Measurements from ENCODE around the gene HBD. TPM values are rescaled to one million over a fixed set of nuclear protein-coding genes. Genes with fewer than 3 reads are reported as not detected.

The HBD gene
- total RNA-seq, 4 donors from 2014 or later = 4.3 TPM; not detected in 3

GRCh38 chr11:5229356-5229755, 4.9 kb downstream of the HBD start:
- intact Hi-C loops (cut with DNase I) = no loop called here
- Histone ChIP-seq H3K36me3 (no peaks in the 10 kb centered on the region), H3K9me3 (no peaks in the 10 kb centered on the region), H3K4me1 (no peaks in the 10 kb centered on the region), H3K27ac (replicated peaks in 1 of 4) (no peak overlapping the region), H3K4me3 (no peak overlapping the region), H3K27me3 (no peaks in the 10 kb centered on the region)
- 89% methylated on average over 1 of the region's 1 CpG for WGBS
- TF ChIP-seq POLR2AphosphoS5 (IDR thresholded peaks at IDR 0.05) = no peak
- TF ChIP-seq EP300 (IDR thresholded peaks at IDR 0.05) = no peak
- no peak for TF ChIP-seq POLR2A (IDR thresholded peaks at IDR 0.05; ENCODE audit: low read depth)
- no peak for DNase-seq (ENCODE audit: extremely low spot score)

GRCh38 chr11:5228124-5228523, 6.2 kb downstream of the HBD start:
- DNase-seq (ENCODE audit: extremely low spot score) = no peak
- H3K4me1 ChIP-seq = no peaks in the 10 kb centered on the region
- H3K36me3 ChIP-seq = no peaks in the 10 kb centered on the region
- intact Hi-C loops (cut with DNase I) = no loop called here
- H3K9me3 ChIP-seq = no peaks in the 10 kb centered on the region
- 63% methylated on average over 5 of the region's 5 CpGs for WGBS
- no peaks in the 10 kb centered on the region for H3K27me3 ChIP-seq
- no peak for TF ChIP-seq POLR2A (IDR thresholded peaks at IDR 0.05; ENCODE audit: low read depth)
- TF ChIP-seq EP300 (IDR thresholded peaks at IDR 0.05) = no peak
- TF ChIP-seq CTCF (IDR thresholded peaks at IDR 0.05) = no peak
- no peak for TF ChIP-seq POLR2AphosphoS5 (IDR thresholded peaks at IDR 0.05)
- no peak overlapping the region for H3K27ac ChIP-seq (replicated peaks in 1 of 4)
- H3K4me3 ChIP-seq = no peak overlapping the region

- no peak overlapping the region for H3K4me3 ChIP-seq
- 58% methylated on average over 1 of the region's 1 CpG for WGBS
- H3K9me3 ChIP-seq = no peaks in the 10 kb centered on the region
- no peaks in the 10 kb centered on the region for H3K36me3 ChIP-seq
- TF ChIP-seq POLR2A (IDR thresholded peaks at IDR 0.05; ENCODE audit: low read depth) = no peak
- TF ChIP-seq EP300 (IDR thresholded peaks at IDR 0.05) = no peak
- TF ChIP-seq POLR2AphosphoS5 (IDR thresholded peaks at IDR 0.05) = no peak
- TF ChIP-seq CTCF (IDR thresholded peaks at IDR 0.05) = no peak
- no peak overlapping the region for H3K27ac ChIP-seq (replicated peaks in 1 of 4)
- intact Hi-C loops (cut with DNase I) = no loop called here
- H3K27me3 ChIP-seq = no peaks in the 10 kb centered on the region
- H3K4me1 ChIP-seq = no peaks in the 10 kb centered on the region
- DNase-seq (ENCODE audit: extremely low spot score) = no peak
Measured at GRCh38 chr11:5227681-5228080, 6.6 kb downstream of the HBD start.

- 74% methylated on average over 3 of the region's 3 CpGs for WGBS
- no peak for TF ChIP-seq CTCF (IDR thresholded peaks at IDR 0.05)
- no peak for TF ChIP-seq EP300 (IDR thresholded peaks at IDR 0.05)
- TF ChIP-seq POLR2A (IDR thresholded peaks at IDR 0.05; ENCODE audit: low read depth) = no peak
- no peak for TF ChIP-seq POLR2AphosphoS5 (IDR thresholded peaks at IDR 0.05)
- Histone ChIP-seq H3K27me3 (no peaks in the 10 kb centered on the region), H3K4me1 (no peaks in the 10 kb centered on the region), H3K27ac (replicated peaks in 1 of 4) (no peak within 1 kb of the TSS), H3K9me3 (no peaks in the 10 kb centered on the region), H3K36me3 (no peaks in the 10 kb centered on the region), H3K4me3 (no peak within 1 kb of the TSS)
- no peak for DNase-seq (ENCODE audit: extremely low spot score)
- intact Hi-C loops (cut with DNase I) = no loop called here
Measured at GRCh38 chr11:5226732-5227310, 7.5 kb downstream of the HBD start, which contains the start of gene HBB. HBB (minus strand) TSS chr11:5227071; CDS start chr11:5227021, 50 bp downstream.

- WGBS = 61% methylated on average over 2 of the region's 2 CpGs
- TF ChIP-seq POLR2A (IDR thresholded peaks at IDR 0.05; ENCODE audit: low read depth) (no peak), POLR2AphosphoS5 (IDR thresholded peaks at IDR 0.05) (no peak), CTCF (IDR thresholded peaks at IDR 0.05) (no peak), EP300 (IDR thresholded peaks at IDR 0.05) (no peak)
Measured at GRCh38 chr11:5225480-5225871, 8.8 kb downstream of the HBD start.

More at GRCh38 chr11:5225480-5225871, 8.8 kb downstream of the HBD start:
- Histone ChIP-seq H3K27me3 (no peaks in the 10 kb centered on the region), H3K4me3 (no peak overlapping the region), H3K9me3 (no peaks in the 10 kb centered on the region), H3K4me1 (no peaks in the 10 kb centered on the region), H3K27ac (replicated peaks in 1 of 4) (no peak overlapping the region), H3K36me3 (no peaks in the 10 kb centered on the region)
- DNase-seq (ENCODE audit: extremely low spot score) = no peak
- intact Hi-C loops (cut with DNase I) = no loop called here
